Stimulated activated CD4-positive, alpha-beta T cell treated with anti-CD3 and anti-CD28 coated beads, Interleukin-12 subunit alpha, Interleukin-12 subunit beta, amount 100 ng/mL, for 24 hours (primary cell): ENCODE results near the gene CCL16.
"Not testable (repeated sequence)": the region's sequence is repeated elsewhere in the genome, so short reads cannot be mapped to it uniquely, and the experiment has no call there.

Experiments
- DNase-seq, 2 experiments: peaks; one replicate each; pipeline ENCODE4 v3.0.0-alpha.2; 2020; ENCODE audit warnings: low read depth in 2 of 2

Gene CCL16, protein sequence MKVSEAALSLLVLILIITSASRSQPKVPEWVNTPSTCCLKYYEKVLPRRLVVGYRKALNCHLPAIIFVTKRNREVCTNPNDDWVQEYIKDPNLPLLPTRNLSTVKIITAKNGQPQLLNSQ

GRCh38 chr17:35981246-35981645, at the start of gene CCL16:
TSS of gene CCL16 (minus strand) at chr17:35981497. CDS start at chr17:35981420, 77 bp downstream.
- DNase-seq: no peak

DNA sequence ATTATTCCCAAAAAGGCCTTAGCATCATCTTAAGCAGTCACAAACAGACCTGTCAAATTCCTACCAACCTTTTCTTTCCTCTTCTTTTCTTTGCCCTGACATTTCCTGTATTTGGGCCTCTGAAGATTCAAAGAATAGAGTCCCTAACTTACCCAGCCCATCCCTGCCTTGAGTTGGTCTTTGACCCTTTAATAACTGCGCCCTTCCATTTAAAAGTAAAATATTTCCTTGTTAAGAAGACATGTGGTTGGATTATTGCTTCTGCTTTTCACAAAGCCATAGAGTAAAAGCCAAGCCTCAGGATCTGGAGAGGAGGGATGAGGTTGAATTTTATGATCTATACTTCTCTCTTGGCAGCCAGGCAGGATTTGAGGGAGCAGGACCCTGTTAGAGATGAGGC, 49.7 kb upstream of the CCL16 start:
- DNase-seq: no peak

- DNase-seq: no peak
Observed at GRCh38 chr17:36027761-36028160, 46.5 kb upstream of the CCL16 start.

GRCh38 chr17:36024106-36024869, 43.0 kb upstream of the CCL16 start:
- DNase-seq: no peak

DNA sequence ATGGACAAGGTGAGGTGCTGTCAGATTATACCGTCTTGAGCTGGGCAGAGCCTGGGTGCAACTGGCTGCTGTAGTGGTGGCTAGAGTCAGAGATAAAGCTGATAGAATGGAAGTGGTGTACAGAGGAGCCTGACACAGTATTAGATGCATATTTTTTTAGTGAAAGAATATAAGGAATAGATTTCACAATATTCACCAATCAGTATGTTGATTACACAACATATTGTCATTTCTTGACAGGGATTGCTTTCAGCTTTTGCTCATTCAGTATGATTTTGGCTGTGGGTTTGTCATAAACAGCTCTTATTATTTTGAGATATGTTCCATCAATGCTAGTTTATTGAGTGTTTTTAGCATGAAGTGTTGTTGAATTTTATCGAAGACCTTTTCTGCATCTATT, 38.1 kb upstream of the CCL16 start:
- DNase-seq: no peak

- DNase-seq: no peak
Observed at GRCh38 chr17:36017799-36018198, 36.5 kb upstream of the CCL16 start, which contains the start of gene CCL23. TSS of gene CCL23 (minus strand) at chr17:36017972. CDS start at chr17:36017897, 75 bp downstream.

DNA sequence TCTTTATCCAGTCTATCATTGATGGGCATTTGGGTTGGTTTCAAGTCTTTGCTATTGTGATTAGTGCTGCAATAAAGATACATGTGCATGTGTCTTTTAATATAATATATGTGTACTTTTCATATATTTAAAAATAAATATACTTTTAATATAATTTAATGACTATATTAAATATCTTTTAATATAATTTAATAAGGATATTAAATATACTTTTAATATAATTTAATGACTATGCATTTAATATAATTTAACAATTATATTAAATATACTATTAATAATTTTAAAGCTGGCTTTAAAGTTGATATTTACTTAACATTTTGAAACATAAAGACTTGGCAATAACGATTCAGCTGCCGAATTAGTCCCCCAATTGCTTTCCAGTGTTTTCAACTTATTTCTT, 35.3 kb upstream of the CCL16 start:
- DNase-seq: no peak

DNA sequence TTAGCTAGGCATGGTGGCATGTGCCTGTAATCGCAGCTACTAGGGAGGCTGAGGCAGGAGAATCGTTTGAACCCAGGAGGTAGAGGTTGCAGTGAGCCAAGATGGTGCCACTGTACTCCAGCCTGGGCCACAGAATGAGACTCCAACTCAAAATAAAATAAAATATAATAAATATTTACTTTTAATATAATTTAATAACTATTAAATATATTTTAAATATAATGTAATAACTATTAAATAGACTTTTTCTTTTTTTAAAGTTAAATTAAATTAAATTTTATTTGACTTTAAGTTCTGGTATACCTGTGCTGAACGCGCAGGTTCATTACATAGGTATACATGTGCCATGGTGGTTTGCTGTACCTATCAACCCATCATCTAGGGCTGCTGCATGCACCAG, 34.6 kb upstream of the CCL16 start:
- not testable (repeated sequence) for DNase-seq

DNA sequence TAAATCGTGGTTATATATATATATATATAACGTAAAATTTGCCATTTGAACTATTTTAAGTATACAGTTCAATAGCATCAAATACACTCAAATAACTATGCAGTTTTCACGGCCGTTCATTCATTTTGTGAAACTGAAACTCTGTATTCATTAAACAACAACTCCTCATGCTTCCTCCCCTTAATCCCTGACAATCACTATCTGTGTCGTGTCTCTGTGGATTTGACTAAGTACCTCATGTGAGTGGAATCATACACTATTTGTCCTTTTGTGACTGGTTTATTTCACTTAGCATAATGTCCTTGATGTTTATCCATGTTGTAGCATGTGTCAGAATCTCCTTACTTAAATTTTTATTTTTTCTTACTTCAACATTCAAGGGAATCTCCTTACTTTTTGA, 33.6 kb upstream of the CCL16 start:
- DNase-seq: no peak

- DNase-seq: no peak
Observed at GRCh38 chr17:36011201-36011600, 29.9 kb upstream of the CCL16 start.

DNA sequence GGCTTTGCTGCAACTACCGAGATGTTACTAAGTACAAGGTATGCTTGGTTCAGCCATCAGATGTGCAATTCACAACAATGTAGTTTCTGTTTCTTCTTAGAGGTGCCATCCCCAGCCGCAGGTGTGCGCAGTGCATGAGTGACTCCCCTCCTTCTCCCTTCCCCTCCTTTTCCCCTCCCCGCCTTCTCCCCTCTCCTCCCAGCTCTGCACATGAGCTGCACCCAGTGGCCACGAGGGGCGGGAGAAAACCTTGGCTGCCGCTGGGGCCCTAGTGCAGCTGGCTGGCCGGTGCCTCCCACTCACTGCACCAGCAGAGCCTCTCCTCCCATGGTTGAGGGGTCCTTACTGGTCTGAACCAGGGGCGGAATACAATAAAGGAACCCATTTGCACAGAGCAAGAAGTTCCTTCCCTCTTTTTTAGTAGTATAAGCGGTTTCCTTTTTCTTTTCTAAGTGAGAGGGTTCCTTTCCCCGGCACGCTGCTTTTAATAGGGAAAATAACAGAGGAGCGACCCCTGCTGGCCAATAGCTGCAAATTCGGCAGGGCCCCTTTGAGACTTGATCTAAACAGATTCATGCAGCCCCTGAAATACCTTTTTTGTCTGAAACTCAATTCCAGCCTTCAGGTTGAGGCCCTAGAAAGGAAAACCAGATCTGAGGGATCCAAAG, 27.8 kb upstream of the CCL16 start:
- no peak for DNase-seq

DNA sequence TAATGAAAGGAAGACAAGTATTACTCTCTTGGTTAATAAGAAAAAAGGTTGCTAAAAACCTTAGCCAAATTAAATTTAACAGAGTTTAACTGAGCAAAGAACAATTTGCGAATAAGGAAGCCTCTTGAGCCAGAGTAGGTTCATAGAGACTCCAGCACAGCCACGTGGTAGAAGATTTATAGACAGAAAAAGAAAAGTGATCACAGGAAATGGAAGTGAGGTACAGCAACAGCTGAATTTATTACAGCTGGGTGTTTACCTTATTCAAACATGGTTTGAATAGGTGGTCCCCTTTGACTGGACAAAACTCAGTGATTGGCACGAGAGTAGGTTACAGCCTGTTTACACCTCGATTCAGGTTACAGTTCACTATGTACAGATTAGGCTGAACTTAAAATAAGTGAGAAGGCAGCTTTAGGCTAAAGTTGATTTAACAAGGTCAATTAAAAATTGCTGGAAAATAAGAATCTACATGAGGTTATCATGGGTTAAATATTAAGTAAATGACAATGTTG, 23.4 kb upstream of the CCL16 start:
- no peak for DNase-seq

GRCh38 chr17:36002631-36003030, 21.3 kb upstream of the CCL16 start:
- no peak for DNase-seq

- no peak for DNase-seq
Observed at GRCh38 chr17:36001862-36002603, 20.7 kb upstream of the CCL16 start.

DNA sequence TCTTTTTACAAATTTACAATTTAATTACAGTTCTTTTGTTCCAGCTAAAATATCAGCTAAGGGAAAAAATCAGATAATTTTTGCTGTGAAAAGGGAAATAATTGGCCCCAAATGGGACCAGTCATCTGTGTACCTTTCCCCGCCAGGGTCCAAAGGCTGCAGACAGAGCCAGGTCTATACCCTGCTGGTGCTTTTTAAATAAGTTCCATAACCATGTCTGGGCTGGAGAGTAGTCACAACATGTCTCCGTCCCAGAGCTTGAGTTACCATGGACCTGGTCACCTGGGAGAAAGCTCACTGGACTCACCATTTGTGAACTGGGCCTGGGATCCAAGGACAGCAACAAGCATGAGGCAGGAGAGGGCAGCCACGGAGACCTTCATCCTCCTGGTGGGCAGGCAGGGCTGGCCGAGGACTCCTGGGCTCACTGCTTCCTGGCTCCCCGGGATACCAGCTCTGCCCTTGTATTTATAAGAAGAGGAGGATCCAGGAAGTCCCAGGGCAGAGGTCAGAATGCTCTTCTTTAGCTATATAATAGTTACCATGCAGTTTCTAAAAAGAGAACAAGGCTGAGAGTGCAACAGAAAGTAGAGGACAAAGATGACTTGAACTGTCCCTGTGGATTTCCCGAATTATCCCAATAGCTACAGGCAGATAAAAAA, 19.9 kb upstream of the CCL16 start, which contains the start of gene CCL15:
Gene CCL15 (minus strand): TSS at position 444 of the 662 bp plus-strand sequence. CDS start 61 bp downstream, at position 383.
- no peak for DNase-seq

DNA sequence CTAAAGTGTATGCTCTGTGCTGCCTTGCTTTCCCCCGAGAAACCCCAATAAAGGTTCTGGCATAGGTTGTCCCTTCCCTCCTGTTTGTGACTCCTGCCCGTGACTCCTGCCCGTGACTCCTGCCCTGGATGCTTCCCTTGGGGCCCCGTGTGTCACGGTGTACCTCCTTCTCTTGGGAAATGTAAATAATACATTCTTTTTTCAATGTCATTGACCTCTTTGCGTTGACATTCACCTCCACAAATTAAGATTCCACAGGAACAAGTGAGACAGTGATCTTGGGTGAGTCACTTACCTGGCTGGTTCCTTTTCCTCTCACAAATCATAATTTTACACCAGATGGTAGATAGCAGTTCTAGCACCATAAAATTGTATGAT, 19.4 kb upstream of the CCL16 start:
- DNase-seq: no peak

GRCh38 chr17:35998756-35999155, 17.5 kb upstream of the CCL16 start:
- DNase-seq: no peak

GRCh38 chr17:35998018-35998545, 16.8 kb upstream of the CCL16 start:
- DNase-seq: no peak

- DNase-seq: not testable (repeated sequence)
Observed at GRCh38 chr17:35995346-35995745, 14.0 kb upstream of the CCL16 start.

GRCh38 chr17:35991075-35991474, 9.8 kb upstream of the CCL16 start:
- no peak for DNase-seq

GRCh38 chr17:35988164-35988563, 6.9 kb upstream of the CCL16 start:
- no peak for DNase-seq
